HG03095 (cell line): ENCODE measurements around the gene MOB4.
A peak's percentile ranks its signal among the peaks of the same experiment; 100 is the strongest.
"Not testable (repeated sequence)": the region's sequence is repeated elsewhere in the genome, so short reads cannot be mapped to it uniquely, and the experiment has no call there.

Source experiments
- ATAC-seq: cut with Tn5 transposase; IDR thresholded peaks from one replicate; pipeline ENCODE4 v1.9.1; 2021; ENCODE audit warnings: moderate library complexity; ENCODE audit not compliant: unreplicated experiment

Gene MOB4

GRCh38 chr2:197513915-197514314, 2.0 kb upstream of the MOB4 start:
- ATAC-seq: no peak

GRCh38 chr2:197514754-197515153, 1.1 kb upstream of the MOB4 start:
- no peak for ATAC-seq

- peak; percentile 10 for ATAC-seq
Measured at GRCh38 chr2:197515315-197515738, 539 bp upstream of the MOB4 start.

GRCh38 chr2:197516393-197516761, 511 bp downstream of the MOB4 start:
- peak; percentile 8 for ATAC-seq

GRCh38 chr2:197517150-197517549, 1.3 kb downstream of the MOB4 start:
- no peak for ATAC-seq

- no peak for ATAC-seq
Measured at GRCh38 chr2:197538412-197538811, 22.5 kb downstream of the MOB4 start.

- no peak for ATAC-seq
Measured at GRCh38 chr2:197539734-197540133, 23.9 kb downstream of the MOB4 start.

- ATAC-seq: no peak
Measured at GRCh38 chr2:197543206-197543605, 27.3 kb downstream of the MOB4 start.

DNA sequence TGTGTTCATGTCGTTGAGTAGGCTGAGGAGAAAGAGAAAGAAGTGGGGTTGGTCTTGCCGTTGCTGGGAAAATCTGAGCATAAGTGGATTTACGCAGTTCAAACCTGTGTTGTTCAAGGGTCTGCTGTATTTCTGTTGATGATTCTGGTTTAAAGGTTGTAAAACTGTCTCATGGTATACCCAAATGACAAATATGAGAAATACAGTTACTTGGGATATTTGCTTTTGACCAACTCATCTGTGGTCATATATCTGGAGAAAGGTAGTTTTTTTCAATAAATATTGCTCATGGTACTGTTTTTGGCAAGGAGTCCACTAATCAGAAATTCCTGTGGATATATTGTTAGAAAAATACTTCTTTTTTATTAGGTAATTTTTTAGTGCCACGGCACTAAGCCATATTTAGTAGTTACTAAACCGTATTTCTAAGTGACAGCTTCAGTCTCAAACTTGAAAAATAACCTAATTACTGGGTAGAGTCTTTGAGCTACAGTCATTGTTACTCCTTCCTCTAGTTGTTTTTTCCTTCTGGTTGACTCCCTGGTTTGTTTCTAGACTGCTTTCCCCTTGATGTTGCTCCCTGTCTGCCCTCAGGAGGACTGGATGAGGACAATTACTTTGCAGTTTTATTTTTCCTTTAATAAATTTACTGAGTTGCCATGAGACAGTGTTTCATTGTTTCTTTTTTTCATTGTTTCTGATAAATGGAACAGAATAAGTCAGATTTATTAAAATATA, 31.5 kb downstream of the MOB4 start:
- ATAC-seq: no peak

DNA sequence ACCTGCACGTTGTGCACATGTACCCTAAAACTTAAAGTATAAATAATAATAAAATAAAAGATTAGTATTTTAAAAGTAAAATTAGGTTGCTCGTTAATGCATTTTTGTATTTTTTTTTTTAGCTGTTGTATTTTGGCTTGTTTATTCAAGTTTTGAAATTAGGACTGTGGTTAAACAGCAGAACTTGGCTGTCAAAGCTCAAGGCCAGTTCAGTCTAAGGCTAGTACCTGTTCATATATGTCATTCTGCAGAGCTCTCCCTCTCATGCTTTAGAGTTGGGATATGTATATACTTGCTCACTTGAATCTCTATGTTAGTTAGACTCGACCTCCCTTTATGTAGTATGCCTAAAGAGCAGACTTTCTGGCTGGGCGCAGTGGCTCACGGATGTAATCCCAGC, 32.7 kb downstream of the MOB4 start:
- no peak for ATAC-seq

GRCh38 chr2:197551260-197551659, 35.4 kb downstream of the MOB4 start:
- not testable (repeated sequence) for ATAC-seq

- no peak for ATAC-seq
Measured at GRCh38 chr2:197555467-197555866, 39.6 kb downstream of the MOB4 start.

DNA sequence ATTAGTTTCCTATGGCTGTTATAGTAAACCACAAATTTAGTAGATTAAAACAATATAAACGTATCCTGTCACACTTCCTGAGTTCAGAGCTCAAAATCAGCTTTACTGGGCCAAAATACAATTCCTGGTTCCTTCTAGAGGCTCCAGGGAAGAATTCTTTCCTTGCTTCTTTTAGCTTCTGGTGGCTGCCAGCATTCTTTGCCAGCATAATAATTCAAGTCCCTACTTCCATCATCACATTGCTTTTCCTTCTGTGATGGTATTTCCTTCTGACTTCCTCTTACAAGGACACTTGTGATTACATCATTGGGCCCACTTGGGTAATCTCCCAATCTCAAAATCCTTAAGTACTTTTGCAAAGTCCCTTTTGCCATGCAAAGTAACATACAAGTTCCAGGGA, 40.6 kb downstream of the MOB4 start:
- ATAC-seq: no peak

GRCh38 chr2:197558393-197558792, 42.5 kb downstream of the MOB4 start:
- ATAC-seq: no peak

- ATAC-seq: no peak
Measured at GRCh38 chr2:197559681-197560080, 43.8 kb downstream of the MOB4 start.

- ATAC-seq: no peak
Measured at GRCh38 chr2:197560146-197560665, 44.3 kb downstream of the MOB4 start.

DNA sequence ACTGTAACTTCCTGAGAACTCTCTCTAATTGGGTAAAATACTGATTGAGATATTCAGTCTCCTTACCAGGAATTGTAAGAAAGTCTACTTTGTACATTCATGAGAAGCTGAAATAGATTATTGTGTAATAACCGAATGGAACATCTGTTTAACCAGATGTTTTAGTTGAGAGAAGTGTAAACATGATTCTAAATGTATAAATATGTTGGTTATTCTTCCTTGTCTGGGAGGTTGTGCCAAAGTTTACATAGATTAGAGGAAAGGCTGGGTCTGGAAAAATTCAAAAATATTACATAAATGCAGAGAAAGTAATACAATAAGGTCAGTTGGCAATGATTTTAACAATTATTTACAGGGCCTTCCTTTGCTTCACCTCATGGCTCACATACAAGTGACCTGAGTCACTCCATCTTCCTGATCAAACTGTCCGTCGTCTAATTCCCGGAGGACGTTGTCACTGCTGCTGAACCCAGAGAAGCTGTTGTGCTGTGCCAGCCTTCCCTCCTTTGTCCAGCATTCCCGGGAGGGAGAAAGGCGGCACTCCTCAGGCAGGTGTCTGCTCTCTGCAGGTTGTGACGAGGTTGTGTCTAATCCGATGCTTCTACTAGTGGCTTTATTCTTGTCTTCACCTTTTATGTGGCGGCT, 55.9 kb downstream of the MOB4 start:
- no peak for ATAC-seq

DNA sequence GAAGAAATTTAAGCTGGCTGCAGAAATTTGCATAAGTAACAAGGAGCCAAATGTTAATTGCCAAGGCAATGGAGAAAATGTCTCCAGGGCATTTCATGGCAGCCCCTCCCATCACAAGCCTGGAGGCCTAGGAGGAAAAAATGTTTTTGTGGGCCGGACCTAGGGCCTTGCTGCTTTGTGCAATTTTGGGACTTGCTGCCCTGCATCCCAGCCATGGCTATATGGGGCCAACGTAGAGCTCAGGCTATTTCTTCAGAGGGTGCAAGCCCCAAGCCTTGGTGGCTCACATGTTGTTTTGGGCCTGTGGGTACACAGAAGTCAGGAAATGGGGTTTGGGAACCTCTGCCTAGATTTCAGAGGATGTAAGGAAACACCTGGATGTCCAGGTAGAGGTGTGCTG, 57.7 kb downstream of the MOB4 start:
- no peak for ATAC-seq

GRCh38 chr2:197575987-197576386, 60.1 kb downstream of the MOB4 start:
- no peak for ATAC-seq

GRCh38 chr2:197576631-197577030, 60.8 kb downstream of the MOB4 start:
- ATAC-seq: no peak

DNA sequence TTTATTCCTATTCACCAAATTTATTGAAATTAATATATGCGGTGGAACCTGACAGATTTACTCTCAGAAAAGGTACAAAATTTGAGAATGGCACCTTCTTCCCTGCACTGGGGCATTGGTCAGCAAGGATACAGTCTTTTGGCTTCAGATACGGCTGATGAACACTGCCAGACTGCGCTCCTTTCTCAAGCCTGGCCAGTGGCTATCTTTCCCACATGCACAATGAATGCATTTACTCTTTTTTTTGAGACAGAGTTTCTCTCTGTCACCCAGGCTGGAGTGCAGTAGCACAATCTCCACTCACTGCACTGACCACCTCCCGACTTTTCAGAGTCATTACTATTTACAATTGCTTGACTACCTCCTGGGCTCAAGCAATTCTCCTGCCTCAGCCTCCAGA, 61.6 kb downstream of the MOB4 start:
- no peak for ATAC-seq

- not testable (repeated sequence) for ATAC-seq
Measured at GRCh38 chr2:197578294-197578693, 62.4 kb downstream of the MOB4 start.
